A549 (cell line): ENCODE results near the gene SHISA6. TPM values are rescaled to one million over a fixed set of nuclear protein-coding genes. Genes with fewer than 3 reads are reported as not detected.

Experiments used
- ATAC-seq, 2 experiments: fragments of 200-7000 bp in 1 of 2; fragments of >200 bp in 1 of 2; cut with Nextera tagmentation in 1 of 2; cut with Tn5 transposase in 1 of 2; 3 replicates each; pipeline versions ENCODE4 v1.8.0 to v1.9.1; 2018 to 2020; ENCODE audit warnings: mild to moderate bottlenecking in 1 of 2, moderate library complexity in 1 of 2
- CTCF ChIA-PET: fragments of 300-600 bp; sonication (Branson Sonifier 250); formaldehyde crosslinking; extraction: SDS; loops from one replicate; lab custom pipeline; 2021; ENCODE audit warnings: antibody characterized with exemption, inconsistent platforms; lab: Yijun Ruan, JAX
- POLR2A ChIA-PET: fragments of 350-600 bp; formaldehyde crosslinking; extraction: SDS; loops from one replicate; lab custom pipeline; 2021; ENCODE audit warnings: antibody characterized with exemption, inconsistent platforms; lab: Yijun Ruan, JAX
- DNase-seq, 2 experiments: peaks; one replicate each; pipeline versions ENCODE4 v3.0.0 to v3.0.0-alpha.2; 2011 to 2016; ENCODE audit warnings: low read depth in 1 of 2, low spot score in 1 of 2
- FAIRE-seq: peaks from 2 replicates; lab custom pipeline; 2011; peaks lifted over from hg19 to GRCh38; lab: Jason Lieb, UNC
- H3K27ac ChIP-seq, 2 experiments: fragments of >200 bp; sonication (Bioruptor Twin); formaldehyde crosslinking; 3 replicates each; pipeline ENCODE4 v1.5.1; 2016 to 2017
- H3K4me1 ChIP-seq: fragments of >200 bp; sonication (Bioruptor Twin); formaldehyde crosslinking; 3 replicates; pipeline ENCODE4 v1.6.1; 2016
- H3K4me2 ChIP-seq: fragments of >200 bp; sonication (Bioruptor Twin); formaldehyde crosslinking; 3 replicates; pipeline ENCODE4 v1.6.1; 2016
- H3K4me3 ChIP-seq: fragments of >200 bp; sonication (Bioruptor Twin); formaldehyde crosslinking; 3 replicates; pipeline ENCODE4 v1.5.1; 2016
- H3K9me3 ChIP-seq: fragments of >200 bp; sonication (Bioruptor Twin); formaldehyde crosslinking; 3 replicates; pipeline ENCODE4 v1.6.1; 2016
- CEBPB ChIP-seq, 2 experiments: fragments of >200 bp in 1 of 2; sonication (Bioruptor Twin) in 1 of 2; formaldehyde crosslinking in 1 of 2; IDR thresholded peaks; 2 replicates each; pipeline ENCODE4 v1.6.1; 2012 to 2016
- CHD2 ChIP-seq: fragments of 150-350 bp; IDR thresholded peaks from 2 replicates; pipeline ENCODE4 v1.6.1; 2014; ENCODE audit warnings: low read length; ENCODE audit not compliant: partially characterized antibody
- CHD4 ChIP-seq: fragments of 200-600 bp; sonication (generic); IDR thresholded peaks from 2 replicates; pipeline ENCODE4 v1.6.1; 2016; ENCODE audit warnings: antibody characterized with exemption, mild to moderate bottlenecking, borderline replicate concordance
- CTCF ChIP-seq: fragments of >200 bp; sonication (Bioruptor Twin); formaldehyde crosslinking; IDR thresholded peaks from 3 replicates; pipeline ENCODE4 v1.5.1; 2016
- ELK1 ChIP-seq: fragments of 150-350 bp; IDR thresholded peaks from 2 replicates; pipeline ENCODE4 v1.6.1; 2014; ENCODE audit warnings: low read depth, mild to moderate bottlenecking, low read length
- FOSL2 ChIP-seq, 2 experiments: fragments of 450-650 bp in 1 of 2; fragments of >200 bp in 1 of 2; sonication (Bioruptor Twin) in 1 of 2; formaldehyde crosslinking; IDR thresholded peaks; 2 replicates each; pipeline versions ENCODE4 v1.5.0 to v1.6.1; 2016 to 2020; ENCODE audit warnings: mild to moderate bottlenecking in 1 of 2, moderate library complexity in 1 of 2
- GATA3 ChIP-seq: IDR thresholded peaks from 2 replicates; pipeline ENCODE4 v1.6.1; 2012; ENCODE audit warnings: borderline replicate concordance
- HOXA7 ChIP-seq: fragments of 250-450 bp; sonication (Bioruptor Pico); IDR thresholded peaks from 2 replicates; pipeline ENCODE4 v1.5.0; 2020; ENCODE audit warnings: mild to moderate bottlenecking, moderate library complexity
- HOXB5 ChIP-seq: fragments of 250-450 bp; sonication (Bioruptor Pico); IDR thresholded peaks from 2 replicates; pipeline ENCODE4 v1.5.0; 2020; ENCODE audit warnings: mild to moderate bottlenecking, moderate library complexity
- MAX ChIP-seq: IDR thresholded peaks from 2 replicates; pipeline ENCODE4 v1.6.1; 2012
- NPAS2 ChIP-seq: fragments of 250-450 bp; sonication (Bioruptor Pico); IDR thresholded peaks from 2 replicates; pipeline ENCODE4 v1.8.0; 2022; ENCODE audit warnings: mild to moderate bottlenecking, moderate library complexity, borderline replicate concordance
- NR3C1 ChIP-seq: fragments of >200 bp; sonication (Bioruptor Twin); formaldehyde crosslinking; IDR thresholded peaks from 3 replicates; pipeline ENCODE4 v1.6.1; 2017
- POLR2A ChIP-seq: IDR thresholded peaks from 2 replicates; pipeline ENCODE4 v1.6.1; 2012; ENCODE audit warnings: mild to moderate bottlenecking, low read length
- RCOR1 ChIP-seq: fragments of 150-350 bp; IDR thresholded peaks from 2 replicates; pipeline ENCODE4 v1.6.1; 2014; ENCODE audit warnings: antibody characterized with exemption, low read length, low read depth
- REST ChIP-seq: fragments of 200-600 bp; sonication (generic); IDR thresholded peaks from 2 replicates; pipeline ENCODE4 v1.6.1; 2016; ENCODE audit warnings: antibody characterized with exemption, mild to moderate bottlenecking, moderate library complexity
- RFX5 ChIP-seq: fragments of 450-650 bp; IDR thresholded peaks from 2 replicates; pipeline ENCODE4 v1.7.1; 2014; ENCODE audit warnings: antibody characterized with exemption, mild to moderate bottlenecking, moderate library complexity
- TP53 ChIP-seq: fragments of 250-450 bp; sonication (Bioruptor Pico); IDR thresholded peaks from 2 replicates; pipeline ENCODE4 v1.5.0; 2021; ENCODE audit warnings: mild to moderate bottlenecking, moderate library complexity
- USF2 ChIP-seq: fragments of 450-650 bp; IDR thresholded peaks from 2 replicates; pipeline ENCODE4 v1.6.1; 2014; ENCODE audit warnings: antibody characterized with exemption
- ZNF302 ChIP-seq: fragments of 250-450 bp; sonication (Bioruptor Pico); IDR thresholded peaks from 2 replicates; pipeline ENCODE4 v1.9.0; 2021; ENCODE audit warnings: inconsistent platforms, mild to moderate bottlenecking, moderate library complexity
- WGBS: methylation state at CpG from one replicate; pipeline ENCODE4 v1.1.6; 2017; ENCODE audit errors: missing lambda C conversion rate; 5-methylcytosine and 5-hydroxymethylcytosine counted together
- polyA plus RNA-seq, 4 experiments: library from polyadenylated mRNA; depleted of rRNA in 3 of 4; stranded (reverse); fragments of >200 nt; fragmentation: RNase III in 1 of 4; extraction: RNeasy Plus Mini Kit Qiagen cat#74134 plus additional on column Dnase treatment in 1 of 4; gene quantifications; 2 replicates in 3 of 4; 3 replicates in 1 of 4; pipeline ENCODE4 v1.2.3, GENCODE V29; 2011 to 2017

SHISA6 gene
- polyA plus RNA-seq, 2 of the 4 experiments (the other 2 are of a cell fraction) = not detected

- CTCF ChIA-PET = interaction anchor here (1.9 kb wide), 1 partner anchor 29 kb away, joined by 5 read pairs; no protein-coding TSS in a partner anchor
- FAIRE-seq = no peak
- no peak overlapping the region for H3K27ac ChIP-seq
- no peaks in the 10 kb centered on the region for H3K4me1 ChIP-seq
- no peak overlapping the region for H3K4me3 ChIP-seq
- 0% methylated on average over 1 of the region's 1 CpG for WGBS
- POLR2A ChIA-PET = no interaction called here
- no peak for ATAC-seq
- no peak for DNase-seq
- TF ChIP-seq CTCF (no peak), RCOR1 (no peak), TP53 (CRISPR knock-in tag) (no peak), CEBPB (IDR thresholded peaks at IDR 0.05) (no peak), RFX5 (no peak), CHD4 (no peak), CHD2 (no peak), REST (no peak), HOXB5 (CRISPR knock-in tag) (no peak)
- H3K9me3 ChIP-seq = 0 out of 3 replicates have a peak, but pooled peaks cover 11% of the 10 kb centered on the region
- H3K4me2 ChIP-seq = no peak overlapping the region
Measured at GRCh38 chr17:11267999-11268575, 27.1 kb downstream of the SHISA6 start.

- WGBS = 5% methylated on average over 7 of the region's 7 CpGs
- TF ChIP-seq MAX (no peak), USF2 (no peak), NPAS2 (no peak), GATA3 (no peak), ZNF302 (CRISPR knock-in tag) (no peak), HOXA7 (no peak), NR3C1 (no peak), ELK1 (no peak), POLR2A (no peak), CTCF (no peak), FOSL2 (IDR thresholded peaks at IDR 0.05) (no peak), FOSL2 (CRISPR knock-in tag; IDR thresholded peaks at IDR 0.05) (no peak)
- Histone ChIP-seq H3K9me3 (0 out of 3 replicates have a peak, but pooled peaks cover 6% of the 10 kb centered on the region), H3K27ac (no peak overlapping the region), H3K4me2 (no peak overlapping the region), H3K4me1 (no peaks in the 10 kb centered on the region), H3K4me3 (no peak overlapping the region)
- ChIA-PET CTCF (interaction anchor here (0.6 kb wide), 1 partner anchor 641 kb away, joined by 3 read pairs; no protein-coding TSS in a partner anchor), POLR2A (no interaction called here)
- DNase-seq = no peak
- FAIRE-seq = no peak
- ATAC-seq = no peak
Measured at GRCh38 chr17:11269210-11269609, 28.2 kb downstream of the SHISA6 start.
